Mucosa of descending colon (tissue), 3 donors: ENCODE measurements around the gene KMT2D. TPM values are rescaled to one million over a fixed set of nuclear protein-coding genes. Genes with fewer than 3 reads are reported as not detected.

ENCODE experiments used
- ATAC-seq: fragments of 200-7000 bp; cut with Tn5 transposase; one replicate; pipeline ENCODE4 v1.9.1; 2020; ENCODE audit warnings: mild to moderate bottlenecking, moderate library complexity
- DNase-seq, 3 donors: peaks; one replicate each; pipeline ENCODE4 v3.0.0-alpha.2; 2020
- H3K36me3 ChIP-seq: fragments of 200-600 bp; one replicate; pipeline ENCODE4 v1.8.0; 2021; ENCODE audit warnings: low read depth, mild to moderate bottlenecking
- H3K4me1 ChIP-seq: fragments of 200-600 bp; one replicate; pipeline ENCODE4 v1.8.0; 2021; ENCODE audit warnings: low read depth, mild to moderate bottlenecking
- H3K4me3 ChIP-seq: fragments of 200-600 bp; one replicate; pipeline ENCODE4 v1.8.0; 2021; ENCODE audit warnings: mild to moderate bottlenecking
- H3K9me3 ChIP-seq: fragments of 200-600 bp; one replicate; pipeline ENCODE4 v1.8.0; 2021; ENCODE audit warnings: mild to moderate bottlenecking
- CTCF ChIP-seq: fragments of 200-600 bp; IDR thresholded peaks from one replicate; pipeline ENCODE4 v1.8.0; 2022; ENCODE audit warnings: antibody characterized with exemption, mild to moderate bottlenecking
- intact Hi-C, 2 donors: fragments of 100-400 bp; cut with DNase I in 1 of 2; cut with micrococcal nuclease in 1 of 2; formaldehyde crosslinking; loops; one replicate each; pipeline versions ENCODE4 v1.11.0 to v1.11.1; 2022; cut with DNase I, micrococcal nuclease
- total RNA-seq, 3 donors: library from RNA; stranded (reverse); fragmentation: NEBNext Ultra II Directional in 2 of 3; extraction: Animal tissue kit (Norgen Biotek cat#: 25700) in 2 of 3; gene quantifications; one replicate each; pipeline versions ENCODE4 v1.2.1 to v1.2.4, GENCODE V29; 2021 to 2023
- donor health status: DM: no; HTN: no; CAD: no; lungs with moderate emphysema.
- donor health status: DM: no; HTN: no; CAD: no.
- donor health status: DM: no; HTN: yes; CAD: no.

Gene KMT2D
- total RNA-seq, 3 donors from 2014 or later, result 83.3 to 102 (median 88.5) TPM

- Histone ChIP-seq H3K4me1 (peaks cover 36% of the 10 kb centered on the region), H3K9me3 (no peaks in the 10 kb centered on the region), H3K4me3 (no peak overlapping the region), H3K36me3 (no peaks in the 10 kb centered on the region)
- no peak for TF ChIP-seq CTCF
- DNase-seq (no peak), ATAC-seq (no peak)
- intact Hi-C loops, result no loop called here
These were observed 30.7 kb upstream of the KMT2D start for GRCh38 chr12:49091056-49091835.

DNA sequence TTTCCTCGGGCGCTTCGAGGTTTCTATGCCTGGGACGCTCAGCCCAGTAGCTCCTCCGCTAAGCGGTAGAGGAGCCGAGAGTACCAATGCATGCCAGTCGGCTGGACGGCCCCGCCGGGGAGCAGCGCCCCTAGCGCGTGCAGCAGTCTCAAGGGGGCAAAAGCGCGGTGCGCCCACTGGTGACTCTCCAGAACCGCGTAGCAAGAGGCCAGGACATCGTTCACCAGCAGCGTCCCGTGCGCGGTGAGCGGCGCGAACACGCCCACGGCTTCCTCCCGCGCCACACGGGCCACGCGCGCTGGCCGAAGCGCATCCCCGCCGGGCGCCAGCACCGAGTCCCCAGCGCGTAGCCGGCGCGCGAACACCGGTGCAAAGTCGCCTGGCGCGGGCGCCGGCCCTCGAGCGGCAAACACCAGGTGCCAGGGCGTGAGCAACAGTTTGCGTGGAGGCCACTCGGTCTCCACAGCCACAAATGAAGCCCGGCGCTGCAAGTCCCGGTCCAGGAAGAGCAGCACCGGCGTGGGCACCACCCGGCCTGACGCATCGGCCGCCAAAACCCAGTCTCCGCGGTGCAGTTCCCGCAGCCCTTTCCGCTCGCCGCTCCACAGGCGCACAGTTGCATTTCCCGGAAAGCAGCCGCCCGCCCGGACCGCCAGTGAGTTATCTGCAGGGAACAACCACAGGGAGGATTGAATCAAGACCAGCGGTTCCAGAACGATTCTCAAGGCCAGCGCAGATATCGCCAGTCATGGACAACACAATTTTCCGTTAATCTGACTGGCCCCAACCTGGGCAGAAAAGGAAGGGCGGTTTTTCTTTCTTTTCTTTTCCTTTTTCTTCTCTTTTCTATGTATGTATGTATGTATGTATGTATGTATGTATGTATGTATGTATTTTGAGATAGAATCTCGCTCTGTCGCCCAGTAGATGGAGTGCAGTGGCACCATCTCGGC lies 29.5 kb upstream of the KMT2D start:
- intact Hi-C loops, result loop anchor here (5.0 to 10.0 kb wide), 2 partner anchors 32 to 145 kb away; no protein-coding TSS in a partner anchor

DNA sequence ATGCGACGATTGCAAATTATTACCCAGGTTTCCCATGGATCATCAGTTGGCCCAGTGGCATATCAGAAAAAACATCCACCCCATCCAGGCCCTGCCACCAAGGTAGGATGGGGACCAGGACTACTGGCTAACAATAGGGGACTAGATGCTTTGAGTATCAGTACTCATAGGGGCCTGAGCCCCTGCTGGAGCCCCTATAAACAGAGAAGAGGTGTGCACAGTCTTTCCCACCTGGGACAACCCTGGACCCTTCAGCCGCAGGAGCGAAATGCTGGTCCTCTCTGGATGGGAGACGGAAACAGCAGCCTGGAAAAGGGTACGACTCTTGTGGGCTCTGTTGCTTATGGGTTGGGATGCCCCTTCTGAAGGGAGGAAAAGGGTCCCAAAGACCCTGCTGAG lies 28.3 kb upstream of the KMT2D start:
- Histone ChIP-seq H3K4me3 (no peak overlapping the region), H3K4me1 (peaks cover 31% of the 10 kb centered on the region), H3K9me3 (no peaks in the 10 kb centered on the region), H3K36me3 (no peaks in the 10 kb centered on the region)
- no peak for TF ChIP-seq CTCF
- ATAC-seq (no peak), DNase-seq (no peak)
- intact Hi-C loops, result loop anchor here (5.0 to 10.0 kb wide), 2 partner anchors 33 to 146 kb away; no protein-coding TSS in a partner anchor

More for the DNA sequence above, 29.5 kb upstream of the KMT2D start:
- ATAC-seq, result peak; percentile 7
- DNase-seq, result no peak
- Histone ChIP-seq H3K9me3 (no peaks in the 10 kb centered on the region), H3K36me3 (no peaks in the 10 kb centered on the region), H3K4me3 (no peak overlapping the region), H3K4me1 (peaks cover 36% of the 10 kb centered on the region)
- TF ChIP-seq CTCF, result no peak

DNA sequence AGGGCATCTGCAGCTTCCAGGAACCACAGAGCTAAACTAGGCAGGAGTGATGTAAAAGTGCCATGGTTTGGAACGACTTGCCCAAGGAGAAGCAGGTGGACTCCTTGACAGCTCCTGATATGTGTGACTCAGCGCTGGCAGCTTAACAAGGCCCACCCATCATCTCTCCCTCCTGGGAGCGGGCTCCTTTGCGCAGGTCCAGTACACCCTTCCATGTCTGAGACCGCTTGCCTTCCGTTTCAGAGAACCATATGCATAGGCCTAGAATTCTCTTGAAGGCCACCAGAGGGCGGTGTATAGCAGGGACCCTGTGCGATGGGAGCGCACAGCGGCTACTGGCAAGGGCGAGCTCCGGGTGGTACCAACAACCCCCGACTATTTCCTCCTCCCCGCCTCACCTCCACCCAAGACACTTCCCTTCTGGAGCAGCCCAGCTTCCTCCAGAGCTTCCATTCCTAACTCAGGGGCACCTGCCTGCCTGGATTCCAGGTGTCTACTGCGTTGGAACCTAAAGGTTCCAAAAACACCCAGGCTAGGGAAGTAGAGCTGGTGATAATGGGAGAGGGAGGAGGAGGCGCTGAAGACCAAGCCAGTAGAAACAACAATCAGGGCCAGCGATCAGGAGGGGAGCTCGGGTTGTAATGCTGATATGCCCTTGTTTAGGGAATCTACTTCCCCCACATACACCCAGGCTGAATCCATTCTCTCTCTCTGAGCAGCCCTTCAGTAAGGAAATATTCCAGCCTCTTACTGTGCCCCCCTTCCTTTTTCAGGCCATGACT lies 27.7 kb upstream of the KMT2D start:
- Histone ChIP-seq H3K36me3 (no peaks in the 10 kb centered on the region), H3K4me3 (no peak overlapping the region), H3K4me1 (peaks cover 26% of the 10 kb centered on the region), H3K9me3 (no peaks in the 10 kb centered on the region)
- DNase-seq (peak; percentile 61 to 66 (median 62)), ATAC-seq (peak; percentile 94)
- intact Hi-C loops, result loop anchor here (5.0 to 10.0 kb wide), 2 partner anchors 34 to 146 kb away; no protein-coding TSS in a partner anchor
- TF ChIP-seq CTCF, result peak; percentile 76

DNA sequence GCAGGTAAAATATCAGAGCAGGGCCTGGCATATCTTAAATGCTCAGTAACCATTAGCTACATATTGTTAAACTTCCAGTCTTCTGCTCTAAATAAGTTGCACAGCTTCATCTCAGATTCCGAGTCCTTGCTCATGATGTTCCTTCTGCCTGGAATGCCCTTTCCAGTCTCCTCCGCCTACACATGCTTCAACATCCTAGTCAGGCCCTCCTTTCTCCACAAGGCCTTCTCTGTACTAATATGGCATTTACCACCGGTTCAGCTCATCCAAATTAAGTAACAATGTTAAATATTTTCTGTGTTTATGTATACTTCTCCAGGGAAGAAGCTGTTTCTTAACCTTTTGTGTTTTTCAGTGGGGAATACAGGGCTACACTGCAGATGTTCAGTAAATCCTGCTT lies 25.5 kb upstream of the KMT2D start:
- no peak for TF ChIP-seq CTCF
- ATAC-seq, result no peak
- intact Hi-C loops, result loop anchor here (5.0 to 10.0 kb wide), 2 partner anchors 36 to 149 kb away; no protein-coding TSS in a partner anchor

More for the DNA sequence above, 25.5 kb upstream of the KMT2D start:
- Histone ChIP-seq H3K4me3 (no peak overlapping the region), H3K9me3 (no peaks in the 10 kb centered on the region), H3K4me1 (peaks cover 16% of the 10 kb centered on the region), H3K36me3 (no peaks in the 10 kb centered on the region)
- no peak for DNase-seq
